IPS DF 4.7 (cell line): ENCODE data around the gene SPAG16.
"Not testable (repeated sequence)": the region's sequence is repeated elsewhere in the genome, so short reads cannot be mapped to it uniquely, and the experiment has no call there.

ENCODE experiments used
- DNase-seq: peaks from one replicate; pipeline ENCODE4 v3.0.0-alpha.2; 2013; ENCODE audit warnings: low spot score; ENCODE audit errors: extremely low read depth

The SPAG16 gene

GRCh38 chr2:213545481-213545880, 261.2 kb downstream of the SPAG16 start:
- no peak for DNase-seq

GRCh38 chr2:213545964-213546475, 261.8 kb downstream of the SPAG16 start:
- no peak for DNase-seq

- no peak for DNase-seq
Observed at GRCh38 chr2:213551526-213551925, 267.3 kb downstream of the SPAG16 start.

GRCh38 chr2:213559053-213559452, 274.8 kb downstream of the SPAG16 start:
- no peak for DNase-seq

DNA sequence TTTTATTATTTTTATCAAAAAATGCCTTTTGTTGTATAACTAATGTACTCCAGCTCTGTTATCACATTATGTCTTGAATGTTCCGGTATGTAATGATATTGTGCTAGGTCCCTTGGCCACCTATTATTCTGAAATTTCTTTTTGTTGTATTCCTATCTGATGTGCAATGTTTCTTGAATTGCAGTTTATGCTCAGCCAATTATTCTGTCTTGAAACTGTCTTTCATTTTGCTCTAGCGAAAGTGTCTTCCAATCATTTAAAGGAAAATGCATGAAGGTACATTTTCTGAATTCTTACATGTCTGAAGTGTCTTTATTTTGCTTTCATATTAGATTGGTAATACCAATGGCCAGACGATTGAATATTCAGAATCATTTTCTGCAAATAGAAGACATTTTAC, 277.5 kb downstream of the SPAG16 start:
- no peak for DNase-seq

DNA sequence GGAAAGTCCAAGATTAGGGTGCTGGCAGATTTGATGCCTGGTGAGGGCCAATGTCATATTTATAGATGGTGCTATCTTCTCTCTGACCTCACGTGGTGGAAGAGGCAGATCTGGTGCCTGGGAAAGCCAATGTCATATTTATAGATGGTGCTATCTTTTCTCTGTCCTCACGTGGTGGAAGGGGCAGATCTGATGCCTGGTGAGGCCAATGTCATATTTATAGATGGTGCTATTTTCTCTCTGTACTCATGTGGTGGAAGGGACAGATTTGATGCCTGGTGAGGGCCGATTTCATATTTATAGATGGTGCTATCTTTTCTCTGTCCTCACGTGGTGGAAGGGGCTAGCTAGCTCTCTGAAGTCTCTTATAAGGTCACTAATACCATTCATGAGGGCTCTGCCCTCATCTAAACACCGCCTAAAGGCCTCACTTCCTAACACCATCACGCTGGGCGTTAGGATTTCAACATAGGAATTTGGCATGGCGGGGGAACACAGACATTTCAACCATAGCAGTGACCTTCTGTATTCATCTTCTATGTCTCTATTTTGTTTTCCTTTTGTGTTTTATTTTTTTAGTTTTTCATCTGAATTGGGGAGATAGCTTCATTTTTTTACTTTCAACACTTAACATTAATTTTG, 278.4 kb downstream of the SPAG16 start:
- DNase-seq, result no peak

DNA sequence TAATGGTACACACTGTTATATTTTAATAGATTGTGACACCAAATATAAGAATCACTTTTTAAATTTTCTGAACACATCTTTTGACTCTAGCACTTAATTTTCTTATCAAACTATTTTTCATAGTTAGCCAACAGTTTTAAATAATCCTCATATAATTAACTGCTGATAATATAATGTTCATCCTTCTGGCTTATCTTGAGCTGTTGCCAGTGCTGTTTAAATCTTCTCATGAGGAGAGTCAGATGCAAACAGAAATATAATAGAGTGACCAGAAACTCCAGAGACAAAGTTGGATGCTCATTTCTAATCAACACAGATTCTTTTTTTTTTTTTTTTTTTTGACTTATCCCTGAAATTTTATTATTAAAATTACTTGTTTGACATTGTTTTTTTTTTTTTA, 282.6 kb downstream of the SPAG16 start:
- no peak for DNase-seq

- DNase-seq, result no peak
Observed at GRCh38 chr2:213609570-213610170, 325.4 kb downstream of the SPAG16 start.

- no peak for DNase-seq
Observed at GRCh38 chr2:213627054-213627710, 342.9 kb downstream of the SPAG16 start.

- no peak for DNase-seq
Observed at GRCh38 chr2:213627835-213628460, 343.7 kb downstream of the SPAG16 start.

DNA sequence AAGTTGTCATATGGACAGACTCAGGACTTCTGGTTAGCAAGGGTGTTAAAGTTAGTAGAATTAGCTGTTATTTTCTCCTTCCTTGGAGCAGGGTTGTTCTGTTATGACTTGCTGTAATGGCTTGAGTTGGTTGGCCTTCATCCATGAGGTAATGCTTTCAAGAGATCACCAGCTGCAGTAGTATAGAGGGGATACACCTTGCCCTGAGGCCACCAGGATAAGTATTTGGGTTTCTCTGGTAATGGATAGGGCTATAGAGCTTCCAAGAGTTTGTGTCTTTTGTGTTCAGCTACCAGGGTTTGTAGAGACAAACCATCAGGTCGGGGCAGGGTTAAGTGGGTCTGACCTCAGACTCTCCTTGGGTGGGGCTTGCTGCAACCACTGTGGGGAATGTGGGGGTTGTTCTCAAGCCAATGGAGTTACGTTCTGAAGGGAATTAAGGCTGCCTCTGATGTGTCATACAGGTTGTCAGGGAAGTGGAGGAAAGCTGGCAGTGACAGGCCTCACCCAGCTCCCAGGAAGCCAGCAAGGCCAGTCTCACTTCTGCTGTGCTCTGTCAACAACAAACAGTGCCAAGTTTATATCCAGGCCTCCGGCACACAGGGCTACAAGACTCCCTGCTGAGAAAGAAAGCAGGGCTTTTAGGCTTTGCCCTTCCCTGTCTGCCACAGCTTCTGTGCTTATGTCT, 356.6 kb downstream of the SPAG16 start:
- DNase-seq, result no peak

GRCh38 chr2:213644926-213645325, 360.7 kb downstream of the SPAG16 start:
- DNase-seq, result no peak

GRCh38 chr2:213649176-213649575, 364.9 kb downstream of the SPAG16 start:
- no peak for DNase-seq

DNA sequence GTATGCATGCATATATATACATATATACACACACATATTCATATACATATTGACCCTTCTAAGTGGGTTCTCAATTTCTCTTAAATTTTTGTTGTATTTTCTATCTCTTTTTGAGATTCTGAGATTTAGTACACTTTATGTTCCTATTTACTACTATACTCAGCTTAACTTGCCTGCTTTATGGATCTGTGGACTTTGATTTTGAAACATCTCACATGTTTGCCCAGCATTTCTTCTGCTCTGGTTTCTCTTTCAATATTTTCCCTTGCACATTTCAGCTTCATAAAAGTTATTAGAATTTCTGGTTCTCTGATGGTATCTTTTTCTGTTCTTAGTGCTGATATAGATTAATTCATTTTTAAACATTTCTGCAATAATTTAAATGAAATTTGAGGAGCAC, 380.6 kb downstream of the SPAG16 start:
- no peak for DNase-seq

- DNase-seq, result no peak
Observed at GRCh38 chr2:213669657-213670056, 385.4 kb downstream of the SPAG16 start.

- DNase-seq, result no peak
Observed at GRCh38 chr2:213678437-213679218, 394.4 kb downstream of the SPAG16 start.

- no peak for DNase-seq
Observed at GRCh38 chr2:213679894-213680293, 395.6 kb downstream of the SPAG16 start.

GRCh38 chr2:213682276-213682675, 398.0 kb downstream of the SPAG16 start:
- no peak for DNase-seq

GRCh38 chr2:213688133-213688532, 403.9 kb downstream of the SPAG16 start:
- peak; percentile 9 for DNase-seq

GRCh38 chr2:213688825-213689224, 404.6 kb downstream of the SPAG16 start:
- not testable (repeated sequence) for DNase-seq

- DNase-seq, result no peak
Observed at GRCh38 chr2:213689585-213689984, 405.3 kb downstream of the SPAG16 start.
